WI38 (cell line): ENCODE measurements around the gene ENTPD6.

Source experiments
- H3K4me3 ChIP-seq: 2 replicates; pipeline ENCODE4 v1.5.1; 2011; ENCODE audit warnings: low read depth, mild to moderate bottlenecking, control low read depth, low read length
- TF ChIP-seq, protein P1 (sequence below): IDR thresholded peaks from 2 replicates; pipeline ENCODE4 v1.5.1; 2012; ENCODE audit warnings: low read depth, mild to moderate bottlenecking, control low read depth, low read length

Gene ENTPD6

DNA sequence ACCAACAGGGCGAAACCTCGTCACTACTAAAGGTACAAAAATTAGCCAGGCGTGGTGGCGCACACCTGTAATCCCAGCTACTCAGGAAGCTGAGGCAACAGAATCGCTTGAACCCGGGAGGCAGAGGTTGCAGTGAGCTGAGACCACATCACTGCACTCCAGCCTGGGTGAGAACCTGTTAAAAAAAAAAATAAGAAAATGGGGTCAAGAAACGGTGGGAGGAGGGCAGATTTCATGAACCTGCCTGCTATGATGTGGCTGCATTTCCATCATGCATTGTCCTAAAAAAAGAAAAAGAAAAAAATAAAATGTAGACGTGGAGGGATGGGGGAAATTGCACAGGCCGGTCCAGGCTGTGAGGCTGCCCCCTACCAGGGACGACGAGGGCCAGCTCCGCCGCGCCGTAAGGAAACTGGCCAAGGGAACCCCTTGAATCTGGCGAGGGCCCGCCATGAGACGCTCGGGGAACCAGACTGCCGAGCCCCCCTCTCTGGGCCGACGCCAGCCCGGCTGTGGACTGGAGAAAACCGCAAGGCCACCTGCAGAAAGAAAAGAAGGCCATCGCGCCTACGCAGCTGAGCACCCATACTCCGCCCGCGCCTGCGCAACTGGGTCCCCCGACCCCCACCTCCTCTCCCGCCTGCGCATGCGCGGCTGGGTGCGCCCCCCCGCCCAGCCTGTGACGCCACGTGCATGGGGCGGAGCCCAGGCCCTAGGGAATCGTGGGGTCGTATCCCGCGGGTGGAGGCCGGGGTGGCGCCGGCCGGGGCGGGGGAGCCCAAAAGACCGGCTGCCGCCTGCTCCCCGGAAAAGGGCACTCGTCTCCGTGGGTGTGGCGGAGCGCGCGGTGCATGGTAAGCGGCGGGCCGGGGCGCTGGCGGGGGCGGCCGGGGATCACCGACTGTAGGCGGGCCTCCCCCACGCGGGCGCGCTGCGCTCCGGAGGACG is at the start of gene ENTPD6:
Gene ENTPD6, plus strand, starts transcription at position 699 of the 948 bp plus-strand sequence. CDS start 10,825 bp downstream, outside the sequence.
- TF ChIP-seq, protein P1, sequence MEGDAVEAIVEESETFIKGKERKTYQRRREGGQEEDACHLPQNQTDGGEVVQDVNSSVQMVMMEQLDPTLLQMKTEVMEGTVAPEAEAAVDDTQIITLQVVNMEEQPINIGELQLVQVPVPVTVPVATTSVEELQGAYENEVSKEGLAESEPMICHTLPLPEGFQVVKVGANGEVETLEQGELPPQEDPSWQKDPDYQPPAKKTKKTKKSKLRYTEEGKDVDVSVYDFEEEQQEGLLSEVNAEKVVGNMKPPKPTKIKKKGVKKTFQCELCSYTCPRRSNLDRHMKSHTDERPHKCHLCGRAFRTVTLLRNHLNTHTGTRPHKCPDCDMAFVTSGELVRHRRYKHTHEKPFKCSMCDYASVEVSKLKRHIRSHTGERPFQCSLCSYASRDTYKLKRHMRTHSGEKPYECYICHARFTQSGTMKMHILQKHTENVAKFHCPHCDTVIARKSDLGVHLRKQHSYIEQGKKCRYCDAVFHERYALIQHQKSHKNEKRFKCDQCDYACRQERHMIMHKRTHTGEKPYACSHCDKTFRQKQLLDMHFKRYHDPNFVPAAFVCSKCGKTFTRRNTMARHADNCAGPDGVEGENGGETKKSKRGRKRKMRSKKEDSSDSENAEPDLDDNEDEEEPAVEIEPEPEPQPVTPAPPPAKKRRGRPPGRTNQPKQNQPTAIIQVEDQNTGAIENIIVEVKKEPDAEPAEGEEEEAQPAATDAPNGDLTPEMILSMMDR = no peak
- H3K4me3 ChIP-seq = peak within 1 kb of the TSS; percentile 77

- H3K4me3 ChIP-seq = no peak overlapping the region
- TF ChIP-seq, protein P1 = no peak
Observed at GRCh38 chr20:25146976-25147375, 48.5 kb upstream of the ENTPD6 start.

DNA sequence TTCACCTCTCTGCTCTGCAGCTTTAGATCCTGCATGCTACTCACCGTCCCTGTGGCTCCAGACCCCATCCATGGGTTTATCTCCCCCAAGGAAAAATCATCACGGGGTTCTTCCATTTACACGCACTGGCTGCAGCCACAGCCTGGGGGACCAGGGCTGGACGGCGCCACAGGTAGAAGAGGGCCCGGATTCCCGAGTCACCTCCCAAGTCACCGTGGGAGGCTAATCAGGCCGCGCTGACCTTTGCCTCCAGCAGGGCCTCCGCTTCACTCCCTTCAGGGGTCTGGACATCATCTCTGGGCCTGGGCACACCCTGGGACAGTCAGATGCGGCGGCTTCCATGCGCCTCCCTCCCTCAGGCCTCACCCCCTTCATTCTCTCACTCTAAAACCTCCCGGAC is 47.8 kb upstream of the ENTPD6 start:
- H3K4me3 ChIP-seq = no peak overlapping the region
- TF ChIP-seq, protein P1 = no peak

- peak overlapping the region; percentile 29; the same call in 1 of the 2 replicates for H3K4me3 ChIP-seq
- TF ChIP-seq, protein P1 = no peak
Observed at GRCh38 chr20:25148181-25148981, 47.1 kb upstream of the ENTPD6 start.

DNA sequence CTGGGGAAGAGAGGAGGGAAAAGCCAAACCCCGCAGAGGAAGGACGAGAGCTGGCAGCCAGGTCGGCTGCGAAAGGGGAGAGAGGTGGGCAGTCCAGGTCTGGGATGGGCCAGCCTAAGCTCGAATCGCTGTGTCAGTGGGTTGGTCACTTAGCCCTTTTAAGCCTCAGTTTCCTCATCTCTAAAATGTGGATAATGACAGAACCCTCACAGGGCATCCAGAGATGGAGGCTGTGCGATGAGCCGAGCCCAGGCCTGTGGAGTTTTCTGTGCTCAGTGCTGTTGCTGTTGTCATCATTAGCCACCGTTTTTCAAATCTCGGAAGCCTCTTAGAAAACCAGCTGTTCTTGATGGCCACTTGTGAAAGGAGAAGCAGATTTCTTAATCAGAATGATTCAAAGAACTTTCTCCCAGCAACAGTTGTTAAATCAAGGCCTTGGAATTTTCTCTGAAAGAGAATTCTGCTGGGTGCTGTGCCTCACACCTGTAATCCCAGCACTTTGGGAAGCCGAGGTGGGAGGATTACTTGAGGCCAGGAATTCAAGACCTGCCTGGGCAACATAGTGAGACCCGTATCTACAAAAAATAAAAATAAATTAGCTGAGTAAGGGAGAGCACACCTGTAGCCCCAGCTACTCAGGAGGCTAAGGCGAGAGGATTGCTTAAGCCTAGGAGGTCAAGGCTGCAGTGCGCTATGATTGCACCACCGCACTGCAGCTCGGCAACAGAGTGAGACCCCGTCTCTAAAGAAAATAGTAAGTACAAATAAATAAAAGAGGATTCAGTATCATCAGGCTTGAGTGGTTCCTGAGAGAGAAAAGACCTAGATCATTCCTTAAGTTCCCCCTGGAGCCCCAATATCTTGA is 46.3 kb upstream of the ENTPD6 start:
- TF ChIP-seq, protein P1 = no peak
- no peak overlapping the region for H3K4me3 ChIP-seq

DNA sequence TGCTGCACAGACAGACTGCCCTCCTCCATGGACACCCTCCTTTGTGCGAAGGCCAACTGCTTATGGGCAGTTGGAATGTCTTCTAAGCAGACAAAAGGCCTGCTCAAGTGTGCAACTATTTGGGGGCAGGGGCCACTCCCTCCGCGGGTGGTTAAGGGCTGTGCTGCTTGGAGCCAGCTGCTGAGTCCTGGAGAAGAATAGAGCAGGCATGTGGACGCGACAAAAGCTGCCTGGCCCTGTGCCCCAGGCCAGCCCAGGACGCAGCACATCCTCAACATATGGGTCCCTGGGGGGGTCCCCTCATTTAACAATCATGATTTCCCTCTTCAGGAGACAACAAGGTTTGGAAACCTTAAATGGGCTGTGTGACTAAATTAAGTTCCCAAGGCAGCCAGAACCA is 45.5 kb upstream of the ENTPD6 start:
- H3K4me3 ChIP-seq = no peak overlapping the region
- TF ChIP-seq, protein P1 = no peak
